Measurements from ENCODE around the gene METTL1.

The METTL1 gene

DNA sequence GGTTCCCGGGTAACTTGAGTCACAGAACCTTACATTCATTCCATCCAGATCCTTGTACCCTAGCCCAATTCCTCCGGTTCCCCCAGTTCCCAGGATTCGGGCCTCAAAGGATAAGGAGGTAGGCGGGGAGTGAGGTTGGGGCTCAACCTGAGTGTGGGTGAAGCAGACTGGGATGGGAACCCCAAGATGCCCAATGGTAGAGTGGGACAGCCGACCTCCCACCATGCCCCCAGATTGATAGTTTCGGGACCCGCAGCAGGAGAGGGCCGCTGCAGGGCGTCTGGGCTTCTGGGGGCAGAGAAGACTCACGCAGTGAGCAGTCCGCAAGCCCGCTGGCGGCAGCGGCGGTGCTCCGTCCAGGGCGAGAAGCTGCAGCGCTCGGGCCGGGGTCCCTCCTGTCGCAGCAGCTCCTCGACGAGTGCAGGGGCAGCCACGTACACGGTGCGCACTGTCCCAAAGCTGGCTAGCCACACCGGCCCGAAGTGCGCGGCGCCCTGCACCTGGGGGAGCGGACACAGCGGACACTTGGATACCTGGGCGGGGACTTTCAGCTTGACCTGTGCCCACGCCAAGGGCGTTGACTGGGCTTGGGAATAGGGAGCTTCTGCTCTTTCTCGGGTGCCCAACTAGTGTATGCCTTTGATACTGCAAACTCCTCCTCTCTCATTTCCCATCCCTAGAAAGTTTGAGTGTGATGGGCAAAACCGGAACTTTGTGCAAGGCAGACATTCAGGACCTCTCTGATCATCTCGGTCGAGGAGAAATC, 6.0 kb downstream of the METTL1 start:
- H3K9me3 ChIP-seq (ENCODE audit: control insufficient read depth, insufficient read depth, low read length): no peaks in the 10 kb centered on the region
- H3K36me3 ChIP-seq (ENCODE audit: control insufficient read depth, insufficient read depth, low read length): peaks cover 12% of the 10 kb centered on the region
- H3K9ac ChIP-seq (ENCODE audit: low read depth, low read length): no peak overlapping the region
- peaks cover 65% of the 10 kb centered on the region for H3K27me3 ChIP-seq (ENCODE audit: control insufficient read depth, insufficient read depth, low read length)
- H3K4me3 ChIP-seq (ENCODE audit: low read depth, low read length): peak overlapping the region; percentile 89
- H3K4me1 ChIP-seq (ENCODE audit: control insufficient read depth, insufficient read depth, low read length): peaks cover 14% of the 10 kb centered on the region

DNA sequence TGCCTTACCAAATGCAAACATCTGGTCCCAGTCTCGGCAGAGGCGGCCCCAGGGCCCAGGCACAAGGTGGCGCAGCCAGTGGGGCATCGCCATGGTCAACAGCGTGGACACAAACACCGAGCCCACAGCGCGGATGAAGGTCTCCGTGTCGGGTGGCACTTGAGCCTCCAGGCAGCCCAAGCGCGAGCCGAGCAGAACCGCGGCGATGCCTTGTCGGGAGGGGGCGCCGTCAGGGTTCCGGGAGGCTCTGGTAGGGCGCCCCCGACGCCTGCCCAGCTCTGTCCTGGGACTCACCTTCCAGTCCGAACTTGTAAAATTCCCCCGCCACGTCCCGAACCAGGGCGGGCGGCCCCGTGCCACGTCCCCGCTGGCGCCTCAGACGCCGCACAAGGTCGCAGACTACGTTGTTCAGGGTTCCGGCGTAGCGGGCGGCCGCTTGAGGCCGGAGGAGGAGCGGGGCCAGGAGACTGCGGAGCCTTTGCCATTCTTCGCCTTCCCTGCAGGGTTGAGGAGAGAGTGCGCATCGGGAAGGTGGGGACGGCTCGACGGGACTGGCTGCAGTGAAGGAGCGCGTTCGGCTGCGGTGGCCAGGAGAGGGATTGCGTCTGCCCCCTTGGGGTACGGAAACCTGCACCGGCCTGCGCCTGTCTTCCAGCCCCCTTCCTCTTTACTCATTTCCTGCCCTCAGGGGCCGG, 6.8 kb downstream of the METTL1 start:
- Histone ChIP-seq H3K9ac (ENCODE audit: low read depth, low read length) (peak overlapping the region; percentile 60), H3K4me1 (ENCODE audit: control insufficient read depth, insufficient read depth, low read length) (peaks cover 14% of the 10 kb centered on the region), H3K4me3 (ENCODE audit: low read depth, low read length) (peak overlapping the region; percentile 89), H3K27me3 (ENCODE audit: control insufficient read depth, insufficient read depth, low read length) (peaks cover 65% of the 10 kb centered on the region), H3K9me3 (ENCODE audit: control insufficient read depth, insufficient read depth, low read length) (no peaks in the 10 kb centered on the region), H3K36me3 (ENCODE audit: control insufficient read depth, insufficient read depth, low read length) (peaks cover 12% of the 10 kb centered on the region)

DNA sequence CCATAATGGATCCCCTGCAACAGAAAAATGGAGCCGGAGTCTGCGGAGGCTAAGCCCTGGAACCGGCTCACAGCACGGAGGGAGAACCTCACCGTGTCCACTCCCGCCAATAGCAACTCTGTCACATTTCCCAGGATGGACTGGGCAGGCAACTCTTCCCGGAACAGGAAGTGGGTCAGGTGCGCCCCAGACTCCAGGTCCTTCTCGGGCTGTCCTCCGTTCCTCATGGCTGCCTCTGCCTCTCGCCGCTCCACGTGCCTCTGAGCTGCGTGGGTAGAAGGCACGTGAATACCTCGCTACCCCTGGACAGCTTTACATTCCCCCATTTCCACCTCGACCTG, 7.3 kb downstream of the METTL1 start:
- Histone ChIP-seq H3K27me3 (ENCODE audit: control insufficient read depth, insufficient read depth, low read length) (peaks cover 65% of the 10 kb centered on the region), H3K4me1 (ENCODE audit: control insufficient read depth, insufficient read depth, low read length) (peaks cover 14% of the 10 kb centered on the region), H3K9ac (ENCODE audit: low read depth, low read length) (peak overlapping the region; percentile 60), H3K36me3 (ENCODE audit: control insufficient read depth, insufficient read depth, low read length) (peaks cover 10% of the 10 kb centered on the region), H3K9me3 (ENCODE audit: control insufficient read depth, insufficient read depth, low read length) (no peaks in the 10 kb centered on the region), H3K4me3 (ENCODE audit: low read depth, low read length) (peak overlapping the region; percentile 89)

DNA sequence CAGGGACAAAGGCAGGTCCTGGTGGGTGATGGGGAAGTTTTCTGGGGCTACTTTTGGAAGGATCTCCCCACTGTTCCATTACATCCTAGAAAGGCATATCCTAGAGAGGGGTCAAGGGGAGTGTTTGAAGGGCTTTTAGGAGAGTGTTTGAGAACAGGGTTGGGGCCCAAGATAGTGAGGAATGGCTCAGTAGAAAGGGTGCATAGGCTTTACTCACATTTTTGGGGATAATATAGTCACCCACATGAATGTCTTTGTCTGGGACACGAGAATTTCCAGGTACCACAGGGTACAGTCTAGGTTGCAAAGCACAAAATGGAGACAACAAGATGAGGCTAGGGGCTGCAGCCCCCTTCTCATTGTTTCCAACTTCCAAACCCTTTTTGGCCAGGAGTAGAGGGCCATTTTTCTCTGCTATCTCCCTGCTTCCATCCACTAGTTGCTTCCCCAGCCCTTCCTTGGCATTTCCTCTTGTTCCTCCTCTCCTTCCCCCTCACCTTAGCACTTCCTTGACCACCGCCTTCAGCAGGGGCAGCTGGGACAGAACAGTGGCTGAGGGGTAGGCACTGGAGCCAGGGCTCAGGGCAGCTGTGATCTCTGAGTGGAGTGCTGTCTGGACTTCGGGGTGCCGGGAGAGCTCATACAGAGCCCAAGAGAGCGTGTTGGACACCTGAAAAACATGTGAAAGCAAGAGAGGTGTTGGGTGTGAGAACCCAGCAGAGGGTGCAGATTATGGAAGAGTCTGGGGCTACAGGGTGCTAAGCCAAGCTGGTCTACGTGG, 7.8 kb downstream of the METTL1 start:
- Histone ChIP-seq H3K4me1 (ENCODE audit: control insufficient read depth, insufficient read depth, low read length) (peaks cover 14% of the 10 kb centered on the region), H3K27me3 (ENCODE audit: control insufficient read depth, insufficient read depth, low read length) (peaks cover 67% of the 10 kb centered on the region), H3K9me3 (ENCODE audit: control insufficient read depth, insufficient read depth, low read length) (no peaks in the 10 kb centered on the region), H3K36me3 (ENCODE audit: control insufficient read depth, insufficient read depth, low read length) (peaks cover 8% of the 10 kb centered on the region), H3K9ac (ENCODE audit: low read depth, low read length) (peak overlapping the region; percentile 12), H3K4me3 (ENCODE audit: low read depth, low read length) (peak overlapping the region; percentile 89)

DNA sequence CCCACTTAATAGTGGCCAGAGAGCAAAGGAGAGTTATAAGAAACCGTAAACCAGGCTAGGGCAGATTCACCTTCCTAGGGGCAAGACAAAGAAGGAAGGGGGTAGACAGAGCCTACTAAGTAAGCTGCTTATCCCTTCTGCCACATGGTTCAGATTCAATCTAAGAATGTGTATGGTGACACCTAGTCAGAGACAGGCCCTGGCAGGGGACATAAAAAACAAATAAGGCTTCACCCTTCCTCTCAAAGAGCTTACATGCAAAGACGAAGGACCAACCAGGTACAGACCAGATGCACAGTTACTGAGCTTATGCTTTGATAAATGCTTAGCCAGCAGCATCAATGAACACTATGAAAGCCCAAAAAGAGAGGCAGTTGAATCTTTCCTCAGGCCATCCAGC, 9.4 kb downstream of the METTL1 start:
- Histone ChIP-seq H3K27me3 (ENCODE audit: control insufficient read depth, insufficient read depth, low read length) (peaks cover 74% of the 10 kb centered on the region), H3K9me3 (ENCODE audit: control insufficient read depth, insufficient read depth, low read length) (no peaks in the 10 kb centered on the region), H3K9ac (ENCODE audit: low read depth, low read length) (no peak overlapping the region), H3K4me3 (ENCODE audit: low read depth, low read length) (no peak overlapping the region), H3K4me1 (ENCODE audit: control insufficient read depth, insufficient read depth, low read length) (peaks cover 12% of the 10 kb centered on the region), H3K36me3 (ENCODE audit: control insufficient read depth, insufficient read depth, low read length) (peaks cover 5% of the 10 kb centered on the region)

DNA sequence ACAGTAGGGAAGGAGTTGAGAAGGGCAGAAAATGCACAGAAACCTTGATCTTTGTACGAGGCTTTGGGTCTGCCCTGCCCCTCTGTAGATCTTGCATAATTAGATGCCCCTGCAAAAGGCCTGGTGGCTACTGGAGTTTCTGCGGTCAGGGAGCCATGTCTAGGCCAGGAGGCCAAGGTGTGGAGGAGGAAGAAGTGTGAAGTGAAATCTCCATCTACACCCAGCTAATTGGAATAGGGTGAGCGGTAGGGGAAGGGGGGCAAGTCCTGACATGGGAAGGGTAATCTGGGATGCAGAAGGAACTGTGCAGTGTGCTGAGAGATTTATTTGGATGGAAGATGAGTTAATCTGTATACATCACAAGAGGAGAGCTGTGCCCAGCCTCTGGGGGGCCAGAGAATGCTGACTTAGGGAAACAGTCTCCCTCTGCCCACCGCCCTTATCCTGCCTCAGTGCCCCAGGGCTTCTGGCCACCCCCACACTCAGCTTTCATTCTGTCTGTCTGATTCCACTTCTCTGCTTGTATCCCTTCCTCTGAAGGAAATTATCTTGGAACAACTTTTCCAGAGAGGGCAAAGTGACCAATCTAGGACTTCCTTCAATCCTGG, 10.4 kb downstream of the METTL1 start:
- H3K9me3 ChIP-seq (ENCODE audit: control insufficient read depth, insufficient read depth, low read length): no peaks in the 10 kb centered on the region
- H3K36me3 ChIP-seq (ENCODE audit: control insufficient read depth, insufficient read depth, low read length): peaks cover 5% of the 10 kb centered on the region
- H3K9ac ChIP-seq (ENCODE audit: low read depth, low read length): no peak overlapping the region
- H3K4me1 ChIP-seq (ENCODE audit: control insufficient read depth, insufficient read depth, low read length): peaks cover 9% of the 10 kb centered on the region
- H3K27me3 ChIP-seq (ENCODE audit: control insufficient read depth, insufficient read depth, low read length): peaks cover 74% of the 10 kb centered on the region
- no peak overlapping the region for H3K4me3 ChIP-seq (ENCODE audit: low read depth, low read length)

DNA sequence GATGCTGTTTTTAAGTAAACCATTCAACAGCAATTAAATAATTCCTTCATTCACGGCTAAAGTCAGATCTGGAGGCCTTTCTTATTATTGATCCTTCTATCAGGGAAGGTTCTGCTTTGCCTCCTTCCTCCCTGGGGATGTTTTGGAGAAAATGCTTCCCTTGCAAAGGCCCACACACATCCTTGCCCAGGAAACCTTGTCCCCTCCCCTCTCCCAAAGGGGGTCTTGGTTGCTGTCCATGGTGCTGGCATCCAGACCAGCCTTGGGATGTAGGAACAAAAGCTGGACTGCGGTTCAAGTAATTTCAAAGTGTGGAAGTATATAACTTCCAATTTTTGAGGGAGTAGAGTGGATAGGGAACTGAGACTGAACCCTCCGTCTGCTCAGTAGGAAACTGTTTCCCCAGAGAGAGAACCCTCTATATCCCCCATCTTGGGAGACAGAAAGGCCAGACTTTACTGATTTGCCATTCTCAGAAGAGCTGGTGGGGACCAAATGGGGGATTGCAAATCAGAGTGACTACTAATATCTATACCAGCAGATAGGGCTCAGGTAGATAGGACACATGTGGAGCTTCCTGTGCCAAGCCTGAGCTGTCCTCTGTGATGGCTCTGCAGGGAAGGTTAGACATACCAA, 11.4 kb downstream of the METTL1 start:
- Histone ChIP-seq H3K9ac (ENCODE audit: low read depth, low read length) (no peak overlapping the region), H3K4me3 (ENCODE audit: low read depth, low read length) (no peak overlapping the region), H3K27me3 (ENCODE audit: control insufficient read depth, insufficient read depth, low read length) (peaks cover 72% of the 10 kb centered on the region), H3K4me1 (ENCODE audit: control insufficient read depth, insufficient read depth, low read length) (peaks cover 9% of the 10 kb centered on the region), H3K9me3 (ENCODE audit: control insufficient read depth, insufficient read depth, low read length) (no peaks in the 10 kb centered on the region), H3K36me3 (ENCODE audit: control insufficient read depth, insufficient read depth, low read length) (peaks cover 5% of the 10 kb centered on the region)

DNA sequence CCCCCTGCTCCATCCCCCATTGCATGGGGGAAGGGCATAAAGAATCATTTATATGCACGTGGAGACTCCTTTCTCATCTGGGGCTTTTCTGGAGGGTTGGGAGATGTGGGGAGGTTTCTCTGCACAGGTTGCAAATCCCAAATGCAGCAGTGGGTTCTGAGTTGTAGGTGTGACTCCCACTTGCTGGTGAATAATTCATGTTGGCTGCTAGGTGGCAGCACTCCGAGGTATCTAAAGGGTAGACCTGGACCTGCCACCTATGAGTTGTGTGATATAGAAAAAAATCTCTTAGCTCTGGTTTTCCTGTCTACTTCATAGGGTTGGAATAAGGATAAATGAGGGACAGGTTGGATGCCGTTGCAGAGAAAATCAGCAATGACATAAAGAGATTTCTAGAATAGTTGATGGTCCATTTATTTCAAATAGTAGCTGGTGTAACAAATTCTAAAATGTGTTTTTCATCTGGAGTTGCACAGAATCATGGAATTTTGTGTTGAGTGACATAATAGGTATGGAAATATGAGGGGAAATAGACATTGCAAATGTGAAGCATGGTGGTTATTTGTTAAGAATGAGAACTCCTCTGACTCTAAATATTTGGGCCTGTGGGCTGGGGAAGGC, 12.4 kb downstream of the METTL1 start:
- Histone ChIP-seq H3K9me3 (ENCODE audit: control insufficient read depth, insufficient read depth, low read length) (no peaks in the 10 kb centered on the region), H3K4me1 (ENCODE audit: control insufficient read depth, insufficient read depth, low read length) (peaks cover 9% of the 10 kb centered on the region), H3K4me3 (ENCODE audit: low read depth, low read length) (no peak overlapping the region), H3K36me3 (ENCODE audit: control insufficient read depth, insufficient read depth, low read length) (peaks cover 5% of the 10 kb centered on the region), H3K27me3 (ENCODE audit: control insufficient read depth, insufficient read depth, low read length) (peaks cover 62% of the 10 kb centered on the region), H3K9ac (ENCODE audit: low read depth, low read length) (no peak overlapping the region)

DNA sequence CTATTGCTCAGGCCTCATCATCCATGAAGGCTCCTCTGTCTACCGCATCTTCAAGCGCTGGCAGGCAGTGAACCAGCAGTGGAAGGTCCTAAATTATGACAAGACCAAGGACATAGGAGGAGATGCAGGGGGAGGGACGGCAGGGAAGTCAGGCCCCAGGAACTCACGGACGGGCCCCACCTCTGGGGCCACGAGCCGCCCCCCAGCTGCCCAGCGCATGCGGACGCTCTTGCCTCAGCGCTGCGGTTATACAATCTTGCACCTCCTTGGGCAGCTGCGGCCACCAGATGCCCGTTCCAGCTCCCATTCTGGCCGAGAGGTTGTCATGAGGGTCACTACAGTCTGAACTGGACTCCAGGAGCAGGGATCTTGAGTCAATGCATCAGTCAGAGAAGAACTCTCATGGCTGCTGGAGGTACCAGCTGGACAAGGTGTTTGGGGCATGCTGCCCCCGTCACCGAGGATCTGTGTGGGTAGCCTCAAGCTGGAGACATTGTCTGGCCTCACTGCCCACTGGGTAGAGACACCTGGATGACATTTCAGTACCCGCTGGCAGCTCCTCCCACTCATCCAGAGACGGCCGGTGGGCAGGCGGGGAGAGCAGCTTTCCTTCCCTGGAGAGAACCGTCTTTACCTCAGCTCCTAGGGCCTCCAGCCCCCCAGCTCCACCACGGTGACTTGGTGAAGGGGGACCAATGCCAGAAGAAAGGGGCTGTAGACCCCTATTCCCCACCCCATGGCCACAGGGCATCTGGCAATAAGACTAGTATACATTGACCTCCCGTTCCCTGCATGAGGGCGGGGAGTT, 13.1 kb downstream of the METTL1 start:
- H3K9ac ChIP-seq (ENCODE audit: low read depth, low read length): no peak overlapping the region
- no peaks in the 10 kb centered on the region for H3K9me3 ChIP-seq (ENCODE audit: control insufficient read depth, insufficient read depth, low read length)
- H3K36me3 ChIP-seq (ENCODE audit: control insufficient read depth, insufficient read depth, low read length): peaks cover 5% of the 10 kb centered on the region
- no peak overlapping the region for H3K4me3 ChIP-seq (ENCODE audit: low read depth, low read length)
- H3K4me1 ChIP-seq (ENCODE audit: control insufficient read depth, insufficient read depth, low read length): peaks cover 7% of the 10 kb centered on the region
- H3K27me3 ChIP-seq (ENCODE audit: control insufficient read depth, insufficient read depth, low read length): peaks cover 58% of the 10 kb centered on the region

DNA sequence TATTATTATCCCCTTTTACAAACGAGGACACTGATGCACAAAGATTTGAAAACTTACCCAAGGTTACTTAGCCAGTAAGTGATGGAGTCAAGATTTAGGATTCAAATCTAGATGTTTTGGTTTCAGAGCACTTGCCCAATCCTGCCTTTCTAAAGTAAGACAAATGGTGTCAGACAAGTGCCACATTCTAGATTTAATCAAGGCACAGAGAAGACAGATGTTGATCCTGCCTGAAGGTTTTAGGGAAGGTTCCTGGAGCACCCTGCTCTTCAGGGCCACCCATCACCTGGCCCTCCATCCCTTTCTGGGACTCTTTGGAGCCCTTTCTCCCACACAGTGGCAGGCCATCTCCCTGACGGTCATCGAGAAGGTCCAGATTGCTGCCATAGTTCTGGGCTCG, 14.1 kb downstream of the METTL1 start:
- Histone ChIP-seq H3K4me1 (ENCODE audit: control insufficient read depth, insufficient read depth, low read length) (peaks cover 12% of the 10 kb centered on the region), H3K27me3 (ENCODE audit: control insufficient read depth, insufficient read depth, low read length) (peaks cover 58% of the 10 kb centered on the region), H3K9me3 (ENCODE audit: control insufficient read depth, insufficient read depth, low read length) (no peaks in the 10 kb centered on the region), H3K36me3 (ENCODE audit: control insufficient read depth, insufficient read depth, low read length) (peaks cover 5% of the 10 kb centered on the region), H3K4me3 (ENCODE audit: low read depth, low read length) (no peak overlapping the region), H3K9ac (ENCODE audit: low read depth, low read length) (no peak overlapping the region)

All from iPS-15b (cell line).